PFSK-1 (cell line): Measurements from ENCODE around the gene FPR3.

ENCODE experiments used
- FOXP2 ChIP-seq: optimal IDR thresholded peaks from 2 replicates; pipeline ENCODE3; 2011; ENCODE audit warnings: borderline replicate concordance, control low read depth, inconsistent platforms; ENCODE audit not compliant: insufficient read depth; ENCODE audit errors: extremely low read length, extremely low read depth
- TAF1 ChIP-seq: IDR thresholded peaks from 2 replicates; pipeline ENCODE4 v1.6.1; 2012; ENCODE audit warnings: low read length, control low read depth, borderline replicate concordance; ENCODE audit not compliant: insufficient read depth
- TF ChIP-seq, protein P1 (sequence below), 2 experiments: IDR thresholded peaks; 2 replicates each; pipeline versions ENCODE4 v1.6.1 to v1.8.0; 2011 to 2012; ENCODE audit warnings: low read depth in 2 of 2, low read length in 2 of 2, control low read depth in 1 of 2, inconsistent platforms in 1 of 2, mild to moderate bottlenecking in 1 of 2, moderate library complexity in 1 of 2; ENCODE audit not compliant: insufficient read depth in 1 of 2

DNA sequence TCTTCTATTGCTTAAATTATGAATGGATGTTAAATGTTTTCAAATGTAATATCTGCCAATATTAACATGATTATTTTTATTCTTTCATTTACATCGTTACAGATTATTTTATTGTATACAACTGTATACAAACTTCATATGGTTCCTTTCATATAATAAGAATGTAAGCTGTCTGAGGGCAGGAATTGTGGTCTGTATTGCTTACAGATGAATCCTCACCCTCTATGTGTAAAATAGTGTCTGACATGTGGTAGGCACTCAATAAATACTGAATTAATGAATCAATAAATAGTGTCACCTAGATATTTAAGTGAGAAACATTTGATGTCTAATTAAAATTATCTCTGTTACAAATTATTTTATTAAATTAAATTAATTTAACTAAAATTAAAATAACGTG is 7.8 kb downstream of the FPR3 start:
- TF ChIP-seq, protein P1, sequence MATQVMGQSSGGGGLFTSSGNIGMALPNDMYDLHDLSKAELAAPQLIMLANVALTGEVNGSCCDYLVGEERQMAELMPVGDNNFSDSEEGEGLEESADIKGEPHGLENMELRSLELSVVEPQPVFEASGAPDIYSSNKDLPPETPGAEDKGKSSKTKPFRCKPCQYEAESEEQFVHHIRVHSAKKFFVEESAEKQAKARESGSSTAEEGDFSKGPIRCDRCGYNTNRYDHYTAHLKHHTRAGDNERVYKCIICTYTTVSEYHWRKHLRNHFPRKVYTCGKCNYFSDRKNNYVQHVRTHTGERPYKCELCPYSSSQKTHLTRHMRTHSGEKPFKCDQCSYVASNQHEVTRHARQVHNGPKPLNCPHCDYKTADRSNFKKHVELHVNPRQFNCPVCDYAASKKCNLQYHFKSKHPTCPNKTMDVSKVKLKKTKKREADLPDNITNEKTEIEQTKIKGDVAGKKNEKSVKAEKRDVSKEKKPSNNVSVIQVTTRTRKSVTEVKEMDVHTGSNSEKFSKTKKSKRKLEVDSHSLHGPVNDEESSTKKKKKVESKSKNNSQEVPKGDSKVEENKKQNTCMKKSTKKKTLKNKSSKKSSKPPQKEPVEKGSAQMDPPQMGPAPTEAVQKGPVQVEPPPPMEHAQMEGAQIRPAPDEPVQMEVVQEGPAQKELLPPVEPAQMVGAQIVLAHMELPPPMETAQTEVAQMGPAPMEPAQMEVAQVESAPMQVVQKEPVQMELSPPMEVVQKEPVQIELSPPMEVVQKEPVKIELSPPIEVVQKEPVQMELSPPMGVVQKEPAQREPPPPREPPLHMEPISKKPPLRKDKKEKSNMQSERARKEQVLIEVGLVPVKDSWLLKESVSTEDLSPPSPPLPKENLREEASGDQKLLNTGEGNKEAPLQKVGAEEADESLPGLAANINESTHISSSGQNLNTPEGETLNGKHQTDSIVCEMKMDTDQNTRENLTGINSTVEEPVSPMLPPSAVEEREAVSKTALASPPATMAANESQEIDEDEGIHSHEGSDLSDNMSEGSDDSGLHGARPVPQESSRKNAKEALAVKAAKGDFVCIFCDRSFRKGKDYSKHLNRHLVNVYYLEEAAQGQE (IDR thresholded peaks at IDR 0.05; ENCODE audit: insufficient read depth in 1 of 2, low read depth in 2 of 2, low read length in 2 of 2), result no peak
- TF ChIP-seq TAF1 (no peak), FOXP2 (no peak)
